Central memory CD4-positive, alpha-beta T cell (primary cell): Measurements from ENCODE around the gene TMEM109.
"Not testable (repeated sequence)": the region's sequence is repeated elsewhere in the genome, so short reads cannot be mapped to it uniquely, and the experiment has no call there.

Experiments
- DNase-seq: peaks from one replicate; pipeline ENCODE4 v3.0.0; 2022

The TMEM109 gene

DNA sequence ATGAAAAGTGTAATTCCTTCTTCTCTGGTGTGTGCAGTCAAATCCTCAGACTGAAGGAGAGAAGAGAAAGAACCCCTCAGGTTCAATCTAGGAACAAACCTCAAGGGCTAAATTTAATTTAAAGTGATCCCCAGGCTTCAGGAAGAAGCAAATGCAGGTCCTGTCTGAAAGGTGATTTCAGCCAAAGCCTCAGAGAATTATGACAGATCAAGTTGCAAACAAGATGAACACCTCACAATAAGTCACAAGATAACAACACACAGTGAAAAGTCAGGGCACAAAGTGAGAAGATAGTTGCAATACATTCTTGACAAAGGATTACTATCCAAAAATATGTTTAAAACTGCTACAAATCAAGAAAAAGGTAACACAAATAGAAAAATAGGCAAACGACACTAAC is 34.9 kb upstream of the TMEM109 start:
- no peak for DNase-seq

DNA sequence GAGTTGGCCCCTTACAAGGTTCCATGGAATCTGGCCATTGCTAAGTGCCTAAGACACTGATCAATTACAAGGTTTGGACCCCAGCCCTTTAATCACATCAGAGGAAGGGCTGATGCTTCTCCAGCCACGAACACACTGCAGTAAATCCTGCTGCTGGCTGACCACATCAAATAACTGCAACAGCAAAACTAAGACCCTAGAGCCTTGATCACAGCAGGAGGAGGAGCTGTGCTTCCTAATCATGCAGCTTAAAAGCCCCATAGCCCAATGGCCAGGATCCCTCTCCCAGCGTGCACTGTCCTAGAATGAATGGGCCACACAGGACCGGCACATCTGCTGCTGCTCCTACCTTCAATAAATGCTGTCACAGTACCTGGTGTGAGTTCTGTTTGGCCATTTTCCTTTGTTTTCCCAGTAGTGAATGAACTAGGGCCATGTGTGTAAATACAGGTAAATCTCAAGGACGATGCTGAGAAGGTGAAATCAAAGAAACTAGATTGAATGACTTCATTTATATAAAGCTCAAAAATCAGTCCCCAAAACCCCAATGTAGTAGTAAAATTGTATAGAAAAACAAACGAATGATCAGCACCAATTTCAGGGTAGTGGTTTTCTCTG is 33.9 kb upstream of the TMEM109 start:
- no peak for DNase-seq

DNA sequence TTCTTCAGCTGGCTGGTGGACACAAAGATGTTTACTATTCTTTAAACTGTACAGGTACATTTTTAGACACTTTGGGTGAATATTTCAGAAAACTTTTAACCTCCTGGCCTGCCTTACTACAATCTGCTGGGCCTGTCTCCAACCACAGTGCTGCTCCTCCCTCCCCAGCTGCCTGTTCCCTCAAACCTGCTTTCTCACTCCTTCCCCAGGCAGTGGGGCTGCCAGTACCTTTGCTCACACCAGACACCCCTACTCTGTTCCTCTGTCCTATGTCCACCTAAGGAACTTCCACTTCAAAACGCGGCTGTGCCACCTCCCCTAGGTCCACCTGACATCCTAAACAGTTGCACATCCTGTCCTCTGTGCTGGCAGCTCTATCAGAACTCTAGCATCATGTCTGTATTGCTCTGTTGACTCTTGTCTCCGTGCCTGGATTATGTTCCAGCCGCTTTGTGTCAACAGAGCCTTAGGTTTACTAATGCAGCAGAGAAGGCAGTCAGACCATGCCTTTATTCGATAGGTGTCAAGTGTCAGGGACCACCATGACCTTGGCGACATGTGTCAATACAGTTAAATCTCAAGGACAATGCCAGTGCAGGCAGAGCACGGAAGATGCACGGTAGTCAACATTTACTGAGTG is 33.2 kb upstream of the TMEM109 start:
- DNase-seq: no peak

DNA sequence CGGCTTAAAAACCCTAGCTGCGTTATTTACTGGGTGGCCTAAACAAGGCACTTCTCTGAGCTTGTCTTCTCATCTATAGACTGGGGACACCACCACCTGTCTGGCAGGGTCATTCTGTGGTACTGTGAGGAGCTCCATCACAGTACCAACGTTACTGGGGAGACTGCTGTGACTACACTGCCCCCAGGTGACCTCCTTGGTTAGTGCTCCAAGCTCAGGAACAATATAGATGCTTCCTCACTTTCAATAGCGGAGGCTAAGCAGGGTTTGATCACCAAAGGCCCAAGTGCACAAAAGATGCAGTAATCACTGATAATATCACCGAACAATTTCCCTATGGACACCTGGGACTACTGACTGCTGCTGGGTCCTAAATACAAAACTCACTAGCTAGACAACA is 26.4 kb upstream of the TMEM109 start:
- DNase-seq: no peak

DNA sequence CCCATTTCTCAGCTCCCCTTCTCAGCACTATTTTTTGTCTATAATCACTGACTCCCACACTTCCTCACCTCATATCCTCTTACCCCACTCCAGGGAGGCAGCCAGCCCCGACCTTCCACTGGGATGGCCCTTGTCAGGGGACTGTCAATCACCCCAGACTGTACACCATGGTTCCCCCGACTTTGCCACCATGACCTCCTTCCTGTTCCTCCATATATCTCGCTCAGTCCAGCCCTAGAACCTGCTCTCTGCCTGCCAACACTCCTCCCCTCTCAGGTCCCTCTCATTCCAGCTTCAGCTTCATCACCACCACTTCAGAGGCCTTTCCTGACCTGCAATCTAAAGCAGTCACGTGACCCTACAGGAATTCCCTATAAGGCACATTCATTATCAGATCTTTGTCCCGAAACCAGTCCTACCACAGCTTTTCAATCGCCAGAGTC is 24.1 kb upstream of the TMEM109 start:
- no peak for DNase-seq

DNA sequence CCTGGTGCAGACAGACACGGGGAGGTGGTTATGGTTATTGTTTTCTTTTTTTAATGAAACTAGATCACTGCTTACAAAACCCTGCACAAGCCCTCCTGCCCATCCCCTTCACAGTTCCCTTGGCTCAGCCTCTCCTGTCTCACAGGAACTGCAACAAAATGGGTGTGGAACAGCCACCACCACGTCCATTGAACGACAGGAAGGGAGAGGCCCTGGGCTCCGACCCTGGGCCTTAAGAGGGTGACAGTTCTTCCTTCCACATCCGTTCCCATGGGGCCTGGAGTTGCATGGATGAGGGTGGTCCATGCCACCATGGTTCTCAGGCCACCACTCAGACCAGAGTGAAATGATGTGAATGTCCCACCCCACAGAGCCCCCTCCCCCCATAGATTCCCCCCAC is 23.3 kb upstream of the TMEM109 start:
- DNase-seq: no peak

DNA sequence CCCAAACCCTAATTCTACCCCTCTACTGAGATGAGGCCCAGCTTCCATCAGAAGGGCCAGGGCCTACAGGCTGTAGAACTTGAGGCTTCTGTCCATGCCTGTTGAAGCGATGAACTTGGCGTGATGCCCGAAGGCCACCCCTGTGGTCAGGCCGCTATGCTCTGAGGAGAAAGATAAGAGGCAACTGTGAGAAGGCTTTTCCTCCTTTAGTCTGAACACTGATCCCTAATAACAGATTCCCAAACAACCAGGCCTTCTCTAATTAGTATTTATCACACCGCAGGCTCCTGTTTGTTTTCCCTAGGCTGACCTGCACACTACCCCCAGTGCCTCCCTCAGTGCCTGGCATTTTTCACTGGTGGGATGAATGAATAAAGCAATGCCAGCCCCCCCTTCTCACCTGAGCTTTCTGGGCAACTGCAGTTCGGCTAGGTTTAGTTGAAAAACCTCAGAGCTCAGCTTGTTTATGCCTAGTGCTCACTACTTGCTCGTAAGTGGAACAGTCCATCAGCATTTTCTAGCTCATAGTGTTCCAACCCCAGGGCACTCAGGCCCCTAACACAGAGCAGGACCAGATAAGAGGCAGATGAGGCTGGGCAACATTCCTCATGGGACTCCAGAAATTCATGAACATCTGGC is 22.7 kb upstream of the TMEM109 start:
- DNase-seq: no peak

DNA sequence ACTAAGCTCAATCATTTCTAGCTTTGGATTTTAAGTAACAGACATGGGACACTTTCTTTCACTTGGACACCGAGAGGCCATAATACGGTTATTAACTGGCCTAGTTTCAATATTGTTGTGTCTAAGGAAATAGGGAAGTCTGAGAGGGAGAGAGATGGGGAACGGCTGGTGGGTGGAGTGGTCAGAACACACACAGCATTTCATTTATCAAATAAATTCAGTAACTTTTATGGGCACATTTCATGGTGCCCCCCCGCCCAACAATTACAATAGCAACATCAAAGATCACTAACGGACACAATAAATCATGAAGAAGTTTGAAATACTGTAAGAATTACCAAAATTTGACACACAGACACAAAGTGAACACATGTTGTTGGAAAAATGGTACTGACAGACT is 18.3 kb upstream of the TMEM109 start:
- DNase-seq: no peak

DNA sequence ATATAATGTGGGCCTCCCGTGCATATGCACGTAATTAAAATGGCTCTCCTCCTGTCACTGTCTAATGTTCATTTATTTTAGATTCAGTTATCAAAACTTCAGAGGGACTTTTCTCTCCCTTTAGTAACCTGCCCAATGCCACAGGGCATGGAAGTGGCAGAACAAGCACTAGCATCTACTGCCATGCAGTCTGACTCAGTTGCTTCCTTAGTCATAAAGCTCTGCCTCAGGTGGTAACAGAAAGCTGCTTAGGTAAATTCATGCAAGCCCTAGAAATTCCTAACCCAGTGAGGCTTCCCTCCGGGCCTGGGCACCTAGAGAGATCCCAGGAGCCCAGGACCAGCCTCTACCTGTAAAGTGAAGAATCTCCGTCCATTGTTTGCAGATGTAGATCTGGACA is 16.5 kb upstream of the TMEM109 start:
- DNase-seq: no peak

DNA sequence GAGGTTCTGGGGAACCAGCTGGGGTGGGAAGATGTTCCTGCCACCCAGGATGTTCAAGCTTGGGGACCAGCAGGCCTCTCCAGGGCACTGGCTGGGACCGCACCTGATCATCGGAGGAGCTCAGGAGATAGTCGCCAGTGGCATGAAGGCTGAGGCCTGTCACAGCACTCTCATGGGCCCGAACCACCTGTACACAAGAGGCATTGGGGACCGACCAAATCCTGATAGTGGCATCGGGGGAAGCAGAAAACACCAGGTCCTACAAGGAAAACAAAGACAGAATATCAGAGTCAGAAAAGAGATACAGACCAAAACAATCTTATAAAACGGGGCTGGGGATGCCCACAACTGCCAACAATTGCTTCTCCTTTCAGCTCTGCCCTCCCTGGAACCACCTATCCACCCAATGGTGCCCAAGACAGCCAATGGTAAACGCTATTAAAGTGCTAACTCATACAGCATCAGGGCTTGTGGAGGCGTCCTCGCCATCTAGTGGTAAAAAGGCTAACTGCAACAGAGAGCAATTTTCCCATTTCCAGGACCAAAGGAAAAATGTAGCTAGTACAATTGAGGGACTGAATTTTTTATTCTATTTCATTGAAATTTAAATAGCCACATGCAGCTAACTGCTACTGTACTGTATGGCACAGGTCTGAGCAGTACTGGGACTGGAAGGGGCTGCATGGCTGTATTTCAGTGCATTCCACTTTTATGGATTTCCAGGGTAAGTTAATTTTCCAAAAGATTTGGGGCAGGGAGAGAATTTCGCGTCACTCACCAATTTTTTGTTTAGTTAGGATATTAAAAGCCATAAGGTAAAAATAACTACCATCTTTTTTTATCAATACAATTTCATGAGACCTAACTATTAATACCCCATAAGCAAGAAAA is 14.7 kb upstream of the TMEM109 start:
- peak; percentile 27 for DNase-seq

DNA sequence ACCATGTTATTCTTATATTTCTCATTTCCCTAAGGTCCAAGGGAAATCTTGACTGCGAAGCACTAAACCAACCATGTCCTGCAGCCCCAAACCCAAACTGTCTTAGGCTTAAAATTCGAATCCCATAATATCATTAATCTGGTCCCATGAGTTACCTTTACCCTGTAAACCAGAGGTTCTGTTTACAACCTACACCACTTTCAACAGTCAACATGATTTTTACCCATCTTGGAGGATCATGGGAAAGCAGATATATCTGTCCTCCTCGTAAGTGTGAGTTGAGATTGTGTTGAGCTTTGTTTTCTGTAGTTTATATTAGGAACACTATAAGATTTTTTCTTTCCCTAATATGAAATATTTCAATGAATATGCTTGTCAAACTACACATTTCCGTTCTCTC is 14.0 kb upstream of the TMEM109 start:
- DNase-seq: no peak

DNA sequence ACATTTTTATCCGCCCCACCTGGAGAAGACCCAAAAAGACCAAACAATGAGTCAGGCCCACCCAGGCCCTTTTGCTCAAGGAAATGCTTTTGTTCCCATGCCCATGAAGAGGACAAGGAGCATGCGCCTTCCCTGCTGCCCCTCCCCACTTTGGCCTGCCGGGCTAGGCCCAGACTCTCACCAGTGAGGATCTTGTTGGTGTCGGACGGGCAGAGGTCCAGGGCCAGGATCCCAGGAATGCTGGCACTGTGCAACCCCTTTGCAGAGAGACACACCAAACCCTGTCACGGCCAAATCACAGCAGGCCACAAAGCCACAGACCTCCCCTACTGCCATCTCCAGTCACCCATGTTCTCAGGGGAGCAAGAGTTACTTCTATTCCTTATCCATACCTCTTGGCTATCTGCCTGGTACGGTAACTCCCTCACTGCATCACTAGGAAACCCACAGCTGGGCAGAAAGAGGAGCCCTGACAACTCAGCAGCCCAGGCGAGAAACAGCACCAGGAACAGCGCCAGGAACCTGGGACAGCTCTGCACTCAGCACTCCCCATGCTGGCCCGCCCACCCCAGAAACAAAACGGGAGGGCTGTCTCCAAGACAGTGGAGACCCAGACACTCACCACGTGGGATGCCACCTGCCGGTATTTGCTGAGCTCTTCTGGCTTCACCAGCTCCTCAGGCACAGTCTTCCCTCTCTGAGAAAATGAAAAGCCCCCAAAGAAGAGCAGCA is 13.1 kb upstream of the TMEM109 start:
- DNase-seq: no peak

DNA sequence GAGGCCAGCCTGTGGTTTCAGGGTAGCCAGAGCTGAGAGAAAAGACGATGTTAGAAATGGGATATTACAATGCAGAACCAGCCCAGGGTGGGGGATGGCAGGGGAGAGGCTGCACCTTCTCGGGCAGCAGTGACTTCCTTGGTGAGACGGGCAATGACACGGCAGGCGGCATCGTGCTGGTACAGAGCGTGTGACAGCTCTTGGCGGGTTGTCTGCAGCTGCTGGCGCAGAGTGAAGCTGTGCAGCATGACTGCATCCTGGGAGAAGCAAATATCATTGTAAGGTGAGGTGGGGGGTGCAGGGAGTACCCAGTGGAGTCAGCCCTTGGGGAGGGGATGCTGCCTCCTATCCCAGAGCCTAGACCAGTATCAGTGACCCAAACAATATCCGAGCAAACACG is 11.3 kb upstream of the TMEM109 start:
- DNase-seq: no peak

DNA sequence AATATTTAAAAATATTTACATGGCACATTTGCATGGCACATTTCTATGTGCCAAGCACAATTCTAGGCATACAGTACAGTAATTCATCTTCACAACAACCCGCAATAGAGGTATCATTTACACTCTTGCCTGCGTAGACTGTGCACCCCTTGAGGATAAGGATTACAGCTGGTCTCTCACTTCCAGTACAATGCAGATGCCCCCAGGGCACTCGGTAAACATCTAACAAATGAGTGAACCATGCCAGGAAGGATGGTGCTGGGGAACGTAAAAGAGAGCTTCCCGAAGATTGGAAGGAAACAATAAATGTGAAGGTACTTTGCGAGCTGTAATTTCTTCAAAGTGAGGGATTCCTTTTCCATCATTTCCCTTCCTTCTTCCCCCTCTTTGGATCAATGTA is 8.9 kb upstream of the TMEM109 start:
- no peak for DNase-seq

DNA sequence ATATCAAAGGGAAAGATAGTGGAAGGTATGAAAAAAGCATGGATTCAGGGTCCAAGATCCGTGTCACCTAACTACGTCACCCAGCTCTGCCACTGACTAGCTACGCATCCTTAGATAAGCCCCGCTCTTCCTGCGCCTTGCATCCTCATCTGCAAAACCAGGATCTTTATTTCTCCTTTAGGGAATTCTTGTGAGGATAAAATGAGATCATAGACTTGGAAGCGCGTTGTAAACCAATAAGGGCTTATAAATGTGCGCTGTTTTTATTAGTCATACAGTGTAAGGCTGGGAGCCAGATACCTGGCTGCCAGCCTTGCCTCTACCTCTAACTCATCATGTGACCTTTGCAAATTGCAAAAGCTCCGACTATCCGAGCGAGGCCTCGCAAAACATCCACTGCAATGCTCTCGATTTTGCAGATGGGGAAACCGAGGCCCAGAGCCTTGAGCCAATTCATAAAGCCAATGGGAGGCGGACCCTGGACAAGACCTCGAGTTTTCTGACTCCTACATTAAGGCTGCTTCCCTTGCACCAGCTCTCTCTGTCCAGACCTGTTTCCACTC is 8.3 kb upstream of the TMEM109 start:
- peak; percentile 23 for DNase-seq

DNA sequence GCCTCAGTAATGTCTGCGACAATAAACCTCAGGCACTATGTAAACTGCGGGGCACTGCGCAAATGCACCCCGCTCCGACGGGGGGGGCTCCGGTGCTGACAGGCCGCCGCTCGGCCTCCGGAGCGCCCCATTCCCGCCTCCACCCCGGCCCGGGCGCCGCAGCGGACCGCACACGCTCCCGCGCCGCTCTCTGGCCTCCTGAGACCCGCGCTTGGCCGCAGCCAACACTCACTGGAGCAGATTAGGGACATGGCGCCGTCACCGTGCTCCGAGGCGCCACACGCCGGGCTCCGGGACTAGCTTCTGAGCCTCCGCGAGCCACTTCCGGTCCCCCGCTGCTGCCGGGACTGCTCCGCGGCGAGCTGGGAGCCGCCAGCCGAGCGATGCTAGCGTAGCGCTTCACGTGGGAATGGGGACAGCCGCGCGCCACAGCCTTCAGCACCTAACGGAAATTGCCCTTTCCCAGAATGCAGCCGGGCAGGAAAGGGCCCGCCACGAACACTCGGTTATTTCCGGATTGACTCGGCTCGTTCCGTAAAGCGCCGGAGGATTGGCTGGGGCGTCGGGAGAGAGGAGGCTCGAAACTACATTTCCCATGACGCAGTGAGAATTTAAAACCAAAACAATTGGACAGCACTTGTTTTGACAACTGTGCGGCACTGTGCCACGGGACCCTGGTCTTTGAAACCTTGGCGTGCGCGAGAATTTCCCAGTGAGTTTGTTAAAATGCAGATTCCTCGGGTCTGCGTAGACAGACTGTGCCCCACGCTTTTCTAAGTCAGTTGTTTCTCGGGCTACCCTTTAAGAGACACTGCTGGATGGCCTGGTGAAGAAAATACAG is 7.6 kb upstream of the TMEM109 start, which contains the start of gene PRPF19:
Gene PRPF19, minus strand, starts transcription at position 454 of the 841 bp plus-strand sequence. Its CDS starts 203 bp downstream, at position 251.
- peak; percentile 99 for DNase-seq

DNA sequence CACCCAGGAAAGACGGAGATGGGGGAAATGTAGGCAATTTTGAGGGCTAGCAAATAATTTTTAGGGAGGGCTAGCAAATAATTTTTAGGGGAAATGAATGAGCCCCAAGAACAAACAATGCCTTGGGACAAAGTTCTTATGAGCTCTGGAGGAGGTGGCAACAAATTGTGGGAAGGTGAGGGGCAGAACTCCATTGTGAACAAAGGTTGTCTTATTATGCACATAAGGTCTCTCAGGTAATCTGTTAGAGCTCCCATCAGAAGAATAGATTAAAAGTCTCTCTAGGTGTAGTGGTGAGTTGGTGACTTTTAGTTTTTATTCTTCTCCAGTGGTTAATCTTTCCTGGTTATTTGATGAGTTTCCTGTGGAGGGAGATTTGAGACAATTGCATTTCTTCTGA is 5.2 kb upstream of the TMEM109 start:
- DNase-seq: no peak

DNA sequence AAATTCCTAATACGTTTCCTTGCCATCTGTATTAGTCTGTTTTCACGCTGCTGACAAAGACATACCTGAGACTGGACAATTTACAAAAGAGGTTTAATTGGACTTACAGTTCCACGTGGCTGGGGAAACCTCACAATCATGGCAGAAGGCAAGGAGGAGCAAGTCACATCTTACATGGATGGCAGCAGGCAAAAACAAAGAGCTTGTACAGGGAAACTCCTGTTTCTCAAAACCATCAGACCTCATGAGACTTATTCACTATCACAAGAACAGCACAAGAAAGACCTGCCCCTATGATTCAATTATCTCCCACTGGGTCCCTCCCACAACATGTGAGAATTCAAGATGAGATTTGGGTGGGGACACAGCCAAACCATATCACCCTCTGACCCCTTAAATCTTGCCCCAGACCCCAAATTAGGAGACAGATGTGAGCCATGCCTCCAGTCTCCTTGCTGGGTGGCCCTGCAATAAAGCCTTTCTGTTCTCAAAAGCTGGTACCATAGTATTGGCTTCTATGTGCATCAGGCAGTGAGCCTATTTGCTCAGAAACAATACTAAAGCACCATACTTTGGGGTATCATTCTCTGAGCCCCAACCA is 4.2 kb upstream of the TMEM109 start:
- DNase-seq: not testable (repeated sequence)

DNA sequence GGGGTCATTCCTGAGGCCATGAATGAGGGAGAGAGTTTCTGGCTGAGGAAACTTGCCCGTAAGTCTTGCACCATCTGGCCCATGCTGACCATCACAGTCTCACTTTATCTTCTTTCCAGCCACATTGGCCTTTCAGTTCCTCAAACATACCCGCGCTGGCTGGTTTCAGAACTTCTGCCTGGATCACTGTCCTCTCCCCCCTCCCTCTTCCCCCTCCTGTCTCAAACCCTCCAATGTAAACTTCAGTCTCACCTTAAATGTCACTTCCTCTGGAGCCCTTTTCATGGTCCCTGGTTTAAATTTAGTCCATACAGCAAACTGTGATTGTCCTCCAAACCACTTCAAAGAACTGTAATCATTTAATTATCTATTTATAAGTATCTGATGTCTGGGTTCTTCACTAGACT is 3.7 kb upstream of the TMEM109 start:
- no peak for DNase-seq

DNA sequence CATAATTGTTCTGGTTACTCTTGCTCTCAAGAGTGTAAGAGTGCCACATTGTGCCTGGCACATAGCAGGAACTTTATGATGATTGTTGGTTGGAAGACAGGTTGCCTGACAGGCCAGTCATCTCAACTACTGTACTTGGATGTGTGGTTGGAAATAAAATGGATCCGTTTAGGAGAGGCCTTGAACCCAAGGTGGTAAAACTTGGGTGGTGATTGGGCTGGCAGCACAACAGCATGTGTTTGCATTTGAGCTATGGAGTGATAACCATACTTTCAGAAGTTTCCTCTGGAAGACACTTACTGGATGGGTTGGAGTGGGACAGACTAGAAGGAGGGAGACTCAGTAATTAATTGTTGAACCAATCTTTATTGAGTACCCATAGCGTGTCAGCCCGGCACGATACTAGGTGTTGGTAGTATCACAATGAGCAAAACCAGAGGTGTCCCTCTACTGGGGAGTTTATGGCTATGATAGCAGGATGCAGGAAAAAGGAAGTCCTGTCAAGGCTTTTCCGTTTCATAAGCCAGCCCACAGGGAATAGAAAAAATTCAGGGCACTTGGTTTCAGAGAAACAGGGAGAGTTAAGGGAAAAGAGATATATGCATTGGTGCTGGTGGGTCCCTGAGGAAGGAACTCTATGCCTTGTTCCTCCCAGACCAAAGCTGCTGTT is 3.1 kb upstream of the TMEM109 start:
- no peak for DNase-seq
